Measurements from ENCODE around the gene BIN2.
"Not testable (repeated sequence)": the region's sequence is repeated elsewhere in the genome, so short reads cannot be mapped to it uniquely, and the experiment has no call there.

The BIN2 gene

GRCh38 chr12:51307655-51308593, 16.1 kb downstream of the BIN2 start:
- DNase-seq, result peak; percentile 81

DNA sequence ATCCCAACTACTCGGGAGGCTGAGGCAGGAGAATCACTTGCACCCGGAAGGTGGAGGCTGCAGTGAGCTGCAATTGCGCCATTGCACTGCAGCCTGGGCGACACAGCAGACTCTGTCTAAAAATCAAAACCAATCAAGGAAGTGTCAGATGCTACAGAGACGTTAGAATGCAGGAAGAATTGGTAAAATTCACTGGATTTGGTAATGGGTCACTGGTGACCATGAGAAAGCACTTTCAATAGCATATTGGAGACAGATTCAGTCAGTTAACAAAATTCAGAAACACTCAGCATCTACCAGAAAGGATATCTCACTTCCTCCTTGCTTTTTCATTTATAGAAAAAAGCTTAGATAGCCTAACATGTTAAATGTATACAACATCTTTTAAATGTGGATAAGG, 17.5 kb downstream of the BIN2 start:
- DNase-seq, result no peak

GRCh38 chr12:51300768-51301167, 23.2 kb downstream of the BIN2 start:
- DNase-seq, result not testable (repeated sequence)

DNA sequence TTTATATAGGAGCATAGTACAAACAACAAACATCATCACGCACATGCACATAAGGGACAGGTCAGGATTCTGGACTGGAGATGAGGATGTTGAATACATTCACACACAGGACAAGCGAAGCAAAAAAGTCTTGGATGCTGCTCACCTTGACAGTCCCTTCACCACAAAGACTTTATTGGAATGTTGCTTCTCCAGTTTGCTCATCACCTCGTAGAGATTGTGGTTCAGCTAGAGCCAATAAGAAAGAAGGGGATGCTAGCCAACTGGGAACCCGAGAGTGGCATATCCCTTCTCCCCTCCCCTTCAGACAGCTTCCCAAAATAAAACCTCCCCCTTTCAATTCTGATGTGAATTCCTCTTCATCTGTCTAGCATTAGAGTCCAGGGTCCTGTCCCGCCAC, 28.3 kb downstream of the BIN2 start:
- no peak for DNase-seq

DNA sequence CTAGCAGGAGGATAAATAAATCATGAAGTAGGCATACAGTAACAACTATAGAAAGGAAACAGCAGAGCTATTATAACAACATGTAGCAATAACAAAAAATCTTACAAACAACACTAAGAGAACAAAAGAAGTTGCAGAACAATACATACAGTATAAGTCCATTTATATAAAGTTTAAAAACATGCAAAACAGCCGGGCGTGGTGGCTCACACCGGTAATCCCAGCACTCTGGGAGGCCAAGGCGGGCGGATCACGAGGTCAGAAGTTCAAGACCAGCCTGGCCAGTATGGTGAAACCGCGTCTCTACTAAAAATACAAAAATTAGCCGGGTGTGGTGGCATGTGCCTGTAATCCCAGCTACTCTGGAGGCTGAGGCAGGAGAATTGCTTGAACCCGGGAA, 29.9 kb downstream of the BIN2 start:
- not testable (repeated sequence) for DNase-seq

DNA sequence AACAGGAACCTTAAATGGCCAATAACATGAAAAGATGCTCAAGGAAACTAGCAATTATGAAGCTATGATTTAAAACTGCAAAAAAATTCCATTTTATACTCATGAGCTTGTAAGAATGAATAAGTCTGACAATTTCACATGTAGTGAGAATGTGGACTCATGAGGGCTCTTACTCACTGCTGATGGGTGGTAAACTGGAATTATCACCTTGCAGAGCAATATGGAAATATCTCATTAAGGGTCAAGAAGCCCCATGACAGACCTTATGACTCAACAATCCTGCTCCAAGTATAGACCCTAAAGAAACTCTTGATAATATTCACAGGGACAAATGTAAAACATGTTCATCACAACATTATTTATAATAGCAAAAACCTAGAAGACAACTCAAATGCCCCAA, 30.3 kb downstream of the BIN2 start:
- DNase-seq, result no peak

GRCh38 chr12:51291603-51292513, 32.1 kb downstream of the BIN2 start:
- not testable (repeated sequence) for DNase-seq

DNA sequence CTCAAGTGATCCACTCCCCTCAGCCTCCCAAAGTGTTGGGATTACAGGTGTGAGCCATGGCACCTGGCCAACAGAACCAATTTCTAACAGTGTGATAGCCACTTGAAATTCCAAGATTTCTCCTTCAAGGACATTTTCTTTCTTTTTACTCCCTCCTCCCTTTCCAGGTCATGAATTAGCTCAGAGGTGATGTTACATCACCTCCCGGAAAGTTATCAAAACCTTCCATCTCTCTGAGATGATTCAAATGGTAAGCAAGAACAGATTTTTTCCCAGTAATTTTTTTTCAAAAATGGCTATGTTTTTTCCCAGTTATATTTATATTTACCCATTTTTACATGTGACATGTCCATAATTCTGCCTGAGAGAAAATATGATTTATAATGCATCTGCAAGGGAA, 38.1 kb downstream of the BIN2 start:
- no peak for DNase-seq

DNA sequence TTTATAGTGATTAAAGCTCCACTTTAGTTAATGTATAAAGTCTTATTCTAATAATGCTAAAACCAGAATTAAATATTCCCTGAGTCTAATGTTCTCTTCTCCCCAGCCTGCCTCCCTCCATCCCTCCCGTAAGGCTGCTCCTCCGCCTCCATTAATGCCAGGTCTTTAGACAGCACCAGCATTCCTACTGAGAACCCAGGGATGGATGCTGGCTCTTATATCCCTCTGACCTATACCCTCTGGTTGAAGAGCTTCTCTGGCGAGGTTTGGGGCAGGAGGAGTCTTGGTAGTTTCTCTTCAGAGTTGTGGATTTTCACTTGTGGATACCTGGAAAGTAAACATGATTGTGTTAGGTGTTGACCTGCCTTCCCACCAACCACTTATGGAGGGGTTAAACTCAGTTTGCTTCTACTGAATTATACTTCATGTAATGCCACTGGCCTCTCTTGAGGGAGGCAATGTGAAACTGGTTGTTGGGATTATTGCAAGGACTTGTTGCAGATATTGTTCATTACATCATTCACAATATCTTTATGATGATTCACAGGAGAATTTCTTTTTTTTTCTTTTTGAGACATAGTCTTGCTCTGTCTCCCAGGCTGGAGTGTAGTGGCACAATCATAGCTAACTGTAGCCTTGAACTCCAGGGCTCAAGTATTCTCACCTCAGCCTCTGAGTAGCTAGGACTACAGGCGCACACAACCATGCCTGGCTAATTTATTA, 42.6 kb downstream of the BIN2 start:
- DNase-seq, result peak; percentile 63

GRCh38 chr12:51275088-51275487, 48.9 kb downstream of the BIN2 start:
- DNase-seq, result no peak

DNA sequence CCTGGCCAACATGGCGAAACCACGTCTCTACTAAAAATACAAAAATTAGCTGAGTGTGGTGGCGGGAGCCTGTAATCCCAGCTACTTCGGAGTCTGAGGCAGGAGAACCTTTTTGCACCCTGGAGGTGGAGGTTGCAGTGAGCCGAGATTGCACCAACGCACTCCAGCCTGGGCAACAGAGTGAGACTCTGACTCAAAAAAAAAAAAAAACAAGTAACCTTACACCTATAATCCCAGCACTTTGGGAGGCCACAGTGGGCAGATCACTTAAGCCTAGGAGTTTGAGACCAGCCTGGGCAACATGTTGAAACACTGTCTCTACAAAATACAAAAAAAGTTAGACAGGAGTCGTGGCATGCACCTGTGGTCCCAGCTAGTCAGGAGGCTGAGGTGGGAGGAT, 51.2 kb downstream of the BIN2 start:
- not testable (repeated sequence) for DNase-seq

DNA sequence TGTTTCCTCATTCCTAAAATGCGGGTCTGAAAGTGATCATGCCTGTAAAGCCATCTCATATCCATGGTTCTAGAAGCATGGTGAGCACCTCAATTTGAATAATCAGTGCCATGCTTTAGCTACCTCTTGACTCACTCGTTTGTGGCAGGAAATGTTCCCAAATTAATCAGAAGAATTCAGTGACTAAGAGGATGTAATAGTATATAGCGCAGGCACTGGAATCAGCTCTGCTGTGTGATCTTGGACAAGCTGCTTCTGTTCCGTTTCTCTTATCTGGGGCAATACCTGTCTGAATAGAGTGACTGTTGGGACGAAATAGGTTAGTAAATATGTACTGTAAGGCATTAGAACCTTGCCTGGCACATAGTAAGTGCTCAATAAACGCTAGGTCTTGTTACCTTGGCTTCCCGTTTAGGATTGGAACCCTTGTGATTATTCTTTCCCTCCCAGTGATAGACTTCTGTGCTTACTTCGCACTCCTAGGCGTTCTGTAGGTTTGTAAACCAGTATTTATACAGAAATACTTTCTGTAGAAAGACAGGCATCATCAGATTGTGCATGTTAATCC, 52.9 kb downstream of the BIN2 start:
- DNase-seq, result peak; percentile 85

DNA sequence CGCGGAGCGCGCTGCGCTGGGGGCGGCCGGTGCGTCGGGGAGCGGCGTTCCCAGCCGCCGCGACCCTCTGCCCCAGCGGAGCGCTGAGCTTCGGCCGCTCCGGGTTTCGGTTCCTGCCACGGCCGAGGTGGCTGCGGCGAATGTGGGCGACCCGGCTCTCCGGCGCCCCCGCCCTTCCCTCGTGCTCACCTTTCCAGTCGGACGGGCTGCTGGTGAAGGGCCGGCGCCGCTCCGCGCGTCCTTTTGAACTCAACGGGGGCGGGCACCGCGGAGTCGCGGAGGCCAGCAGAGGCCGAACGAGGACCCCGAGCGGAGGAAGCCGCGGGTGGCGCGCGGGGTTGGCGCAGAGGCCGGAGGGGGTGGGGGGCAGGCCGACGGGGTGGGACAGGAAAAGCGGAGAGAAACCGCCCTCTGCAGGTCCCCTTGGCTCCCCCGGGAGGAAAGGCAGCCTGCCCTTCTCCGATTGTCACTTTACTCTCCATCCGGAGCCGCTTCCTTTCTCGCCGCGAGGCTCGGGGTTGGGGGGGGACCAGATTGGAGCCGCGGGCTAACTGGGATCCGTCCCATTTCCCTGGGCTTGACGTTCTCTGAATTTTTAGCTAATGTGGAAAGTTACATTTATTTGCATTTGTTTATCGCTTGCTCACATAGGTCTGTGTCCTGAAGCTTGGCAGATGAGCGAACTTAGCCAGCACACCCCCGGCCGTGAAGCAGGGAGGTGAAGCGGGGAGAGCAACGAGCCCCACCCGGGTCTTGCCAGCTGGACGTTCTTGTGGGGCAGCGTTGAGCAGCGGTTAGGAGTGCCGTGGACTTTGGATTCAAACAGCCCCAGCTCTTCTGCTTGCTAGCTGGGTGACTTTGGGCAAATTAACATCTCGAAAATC, 53.7 kb downstream of the BIN2 start, which contains the start of gene SMAGP:
SMAGP (minus strand) TSS at position 349 of the 884 bp plus-strand sequence. CDS start 1,137 bp downstream, outside the sequence.
- peak; percentile 61 for DNase-seq

DNA sequence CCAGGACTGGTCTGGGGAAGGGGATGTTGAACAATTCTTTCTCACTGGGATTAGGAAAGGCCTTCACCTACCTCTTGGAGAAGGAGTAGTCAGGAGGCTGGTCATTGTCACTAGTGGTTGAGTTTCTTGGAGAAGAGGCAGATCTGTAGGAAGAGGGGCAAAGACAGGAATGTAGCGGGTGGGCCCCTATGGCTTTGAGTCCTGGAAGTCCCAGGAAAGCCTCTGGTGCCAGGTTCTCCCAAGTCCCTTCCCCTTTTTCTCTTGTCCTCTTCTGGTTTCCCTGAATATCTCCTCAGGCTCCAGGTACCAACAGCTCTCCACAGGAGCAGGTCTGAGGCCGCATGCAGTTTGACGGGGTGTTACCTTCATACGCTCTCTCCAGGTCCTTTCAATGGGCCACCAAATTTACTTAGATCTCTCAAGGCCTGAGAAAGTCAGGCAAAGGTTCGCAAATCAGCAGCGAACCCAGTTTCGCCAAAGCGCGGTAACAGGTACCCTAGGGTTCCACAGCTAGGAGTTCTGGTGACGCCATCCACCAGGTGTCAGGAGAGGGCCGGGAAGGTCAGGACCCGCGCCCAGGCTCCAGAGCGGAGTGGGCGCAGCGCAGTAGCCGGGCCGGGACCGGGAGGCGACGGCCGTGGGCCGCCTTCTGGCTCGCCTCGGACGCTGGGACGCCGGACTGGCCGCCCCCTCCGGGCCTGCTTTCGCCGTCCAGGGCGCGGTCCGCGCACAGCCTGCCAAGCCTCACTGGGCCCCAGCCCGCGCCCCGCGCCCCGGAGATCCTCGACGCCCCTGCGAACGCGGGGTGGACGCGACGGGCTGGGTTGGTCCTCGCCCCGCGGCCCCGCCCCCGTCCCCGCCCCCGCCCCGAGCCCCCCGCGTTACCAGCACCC, 54.6 kb downstream of the BIN2 start:
- peak; percentile 35 for DNase-seq

DNA sequence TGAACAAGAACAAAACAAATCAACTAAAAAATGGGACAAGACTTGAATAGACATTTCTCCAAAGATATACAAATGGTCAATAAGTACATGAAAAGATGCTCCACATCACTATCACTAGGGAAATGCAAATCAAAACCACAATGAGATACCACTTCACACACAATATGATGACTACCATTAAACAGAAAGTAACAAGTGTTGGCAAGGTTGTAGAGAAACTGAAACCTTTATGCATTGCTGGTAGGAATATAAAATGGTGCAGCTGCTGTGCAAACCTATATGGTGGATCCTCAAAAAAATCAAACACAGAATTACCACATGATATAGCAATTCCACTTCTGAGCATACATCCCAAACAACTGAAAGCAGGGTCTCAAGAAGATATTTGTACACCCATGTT, 59.0 kb downstream of the BIN2 start:
- DNase-seq, result no peak

DNA sequence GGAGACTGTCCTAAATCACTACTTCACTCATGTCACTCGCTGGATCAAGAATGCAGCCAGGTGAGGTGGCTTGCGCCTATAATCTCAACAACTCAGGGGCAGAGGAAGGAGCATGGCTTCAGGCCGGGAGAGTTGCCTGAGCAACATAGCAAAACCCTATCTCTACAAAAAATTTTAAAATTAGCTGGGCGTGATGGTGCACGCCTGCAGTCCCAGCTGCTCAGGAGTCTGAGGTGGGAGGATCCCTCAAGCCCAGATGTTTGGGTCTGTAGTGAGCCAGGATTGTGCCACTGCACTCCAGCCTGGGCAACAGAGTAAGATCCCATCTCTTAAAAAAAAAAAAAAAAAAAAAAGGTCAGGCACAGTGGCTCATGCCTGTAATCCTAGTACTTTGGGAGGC, 59.7 kb downstream of the BIN2 start:
- DNase-seq, result no peak

DNA sequence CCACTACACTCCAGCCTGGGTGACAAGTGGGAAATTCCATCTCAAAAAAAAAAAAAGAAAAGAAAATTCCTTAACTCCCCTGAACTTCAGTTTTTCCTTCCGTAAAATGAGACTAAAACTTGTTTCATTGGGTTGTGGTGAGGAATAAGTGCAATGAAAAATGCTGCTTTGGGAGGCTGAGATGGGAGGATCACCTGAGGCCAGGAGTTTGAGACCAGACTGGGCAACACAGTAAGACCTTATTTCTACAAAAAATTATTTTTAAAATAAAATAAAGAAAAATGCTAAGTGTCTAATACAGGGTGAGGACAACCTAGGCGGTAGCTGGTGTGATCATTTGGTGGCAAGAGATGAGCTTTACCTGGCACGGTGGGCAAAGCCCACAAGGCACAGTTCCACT, 60.6 kb downstream of the BIN2 start:
- DNase-seq, result no peak

DNA sequence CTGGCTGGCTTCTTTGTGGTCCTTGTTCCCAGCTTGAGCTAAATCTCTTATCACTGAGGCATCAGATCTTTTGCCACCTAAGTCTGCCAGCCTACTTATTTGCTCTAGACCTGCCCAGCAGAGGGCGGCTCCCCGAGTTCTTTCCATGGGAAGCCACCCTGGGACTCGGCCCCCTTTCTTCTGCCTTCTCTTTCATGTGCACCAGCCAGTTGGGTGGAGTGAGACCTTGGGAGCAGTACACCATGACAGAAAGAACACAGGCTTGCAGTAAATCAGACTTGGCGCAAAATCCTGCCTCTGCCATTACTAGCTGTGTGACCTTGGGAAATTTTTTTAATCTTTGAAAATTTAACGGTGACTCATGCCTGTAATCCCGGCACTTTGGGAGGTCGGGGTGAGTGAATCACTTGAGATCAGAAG, 61.2 kb downstream of the BIN2 start:
- DNase-seq, result peak; percentile 73

DNA sequence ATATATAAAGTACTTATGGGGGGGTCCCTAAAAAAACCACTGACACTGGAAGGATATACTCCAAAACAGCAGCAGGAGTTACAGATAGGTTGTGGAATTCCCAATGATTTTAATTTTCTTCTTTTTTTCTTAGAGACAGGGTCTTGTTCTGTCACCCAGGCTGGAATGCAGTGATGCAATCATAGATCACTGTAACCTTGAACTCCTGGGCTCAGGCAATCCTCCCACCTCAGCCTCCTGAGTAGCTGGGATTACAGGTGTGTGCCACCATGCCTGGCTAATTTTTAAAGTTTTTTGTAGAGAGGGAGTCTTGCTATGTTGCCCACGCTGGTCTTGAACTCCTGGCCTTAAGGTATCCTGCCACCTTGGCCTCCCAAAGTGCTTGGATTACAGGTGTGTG, 64.4 kb downstream of the BIN2 start:
- DNase-seq, result not testable (repeated sequence)

DNA sequence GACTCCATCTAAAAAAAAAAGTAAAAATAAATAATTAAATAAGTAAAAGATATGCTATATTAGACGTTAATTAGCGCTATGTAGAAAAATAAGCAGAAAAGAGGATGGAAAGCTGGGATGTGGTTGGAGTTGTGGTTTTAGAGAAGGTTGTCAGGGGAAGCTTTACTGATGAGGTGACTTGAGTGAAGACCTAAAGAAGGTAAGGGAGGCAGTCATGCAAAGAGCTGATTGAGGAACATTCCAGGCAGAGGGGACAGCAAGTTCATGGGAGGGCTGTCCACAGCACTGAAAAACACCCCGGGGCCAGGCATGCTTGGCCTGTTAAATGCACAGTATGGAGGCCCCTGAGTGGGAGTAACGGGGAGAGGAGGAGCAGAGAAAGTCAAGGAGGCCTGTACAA, 69.4 kb downstream of the BIN2 start:
- no peak for DNase-seq

Measured in EL (cell line).